Superior temporal gyrus (tissue), 1 donor: ENCODE results near the gene ARRDC2.
"Not testable (repeated sequence)": the region's sequence is repeated elsewhere in the genome, so short reads cannot be mapped to it uniquely, and the experiment has no call there.

Experiments
- DNase-seq: peaks from one replicate; pipeline ENCODE4 v3.0.0-alpha.2; 2016; ENCODE audit errors: extremely low spot score

Gene ARRDC2

DNA sequence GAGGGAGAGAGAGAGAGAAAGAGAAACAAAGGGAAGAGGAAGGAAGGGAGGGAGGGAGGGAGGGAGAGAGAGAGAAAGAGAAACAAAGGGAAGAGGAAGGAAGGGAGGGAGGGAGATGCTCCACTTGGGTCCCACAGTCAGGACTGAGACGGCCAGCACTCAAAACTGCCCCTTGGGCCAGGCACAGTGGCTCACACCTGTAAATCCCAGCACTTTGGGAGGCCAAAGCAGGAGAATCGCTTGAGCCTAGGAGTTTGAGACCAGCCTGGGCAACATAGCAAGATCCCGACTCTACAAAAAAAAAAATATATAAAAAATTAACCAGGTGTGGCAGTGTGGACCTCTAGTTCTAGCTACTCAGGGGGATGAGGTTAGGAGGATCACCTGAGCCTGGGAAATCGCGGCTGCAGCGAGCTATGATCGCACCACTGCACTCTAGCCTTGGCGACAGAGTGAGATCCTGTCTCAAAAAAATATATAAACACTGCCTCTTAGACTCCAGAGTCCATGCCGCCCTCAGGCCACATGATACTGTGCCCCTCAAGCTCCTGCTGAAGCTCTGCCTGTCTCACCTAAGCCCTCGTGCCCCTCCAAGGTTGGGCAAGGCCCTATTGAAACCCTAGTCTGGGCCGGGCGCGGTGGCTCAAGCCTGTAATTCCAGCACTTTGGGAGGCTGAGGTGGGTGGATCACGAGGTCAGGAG, 8.4 kb downstream of the ARRDC2 start:
- no peak for DNase-seq

DNA sequence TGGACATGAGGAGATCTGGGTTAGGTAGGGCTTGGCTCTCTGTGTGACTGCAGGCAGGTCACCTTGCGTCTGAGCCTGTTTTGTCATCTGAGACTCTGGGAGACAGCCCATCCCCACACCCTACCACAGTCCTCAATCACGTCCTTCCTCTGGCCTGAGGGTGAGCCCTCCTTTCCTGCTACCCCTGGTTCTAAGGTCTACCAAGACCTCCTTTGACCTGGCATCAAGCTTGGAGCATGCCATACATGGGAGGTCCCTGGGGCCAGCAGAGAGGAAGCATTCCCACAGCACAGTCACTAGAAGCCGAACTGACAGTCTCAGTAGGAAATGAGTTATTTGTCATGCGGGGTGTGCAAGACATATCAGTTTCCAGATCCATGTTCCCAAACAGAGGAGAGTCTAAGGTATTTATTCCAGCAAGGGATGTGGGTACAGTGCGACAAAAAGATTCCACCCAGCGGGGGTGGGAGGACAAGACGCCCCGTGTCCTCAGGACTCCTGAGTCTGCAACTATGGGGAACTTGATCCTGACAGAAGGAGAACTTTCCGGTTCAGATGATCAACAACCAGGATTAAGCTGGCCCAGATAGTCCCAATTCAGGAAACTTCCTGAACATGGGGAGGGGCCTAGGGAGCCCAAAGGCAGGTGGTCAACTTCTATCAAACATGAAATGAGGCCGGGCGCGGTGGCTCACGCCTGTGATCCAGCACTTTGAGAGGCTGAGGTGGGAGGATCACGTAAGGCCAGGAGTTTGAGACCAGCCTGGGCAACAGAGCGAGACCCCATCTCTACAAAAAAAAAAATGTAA, 9.5 kb downstream of the ARRDC2 start:
- peak; percentile 55 for DNase-seq

DNA sequence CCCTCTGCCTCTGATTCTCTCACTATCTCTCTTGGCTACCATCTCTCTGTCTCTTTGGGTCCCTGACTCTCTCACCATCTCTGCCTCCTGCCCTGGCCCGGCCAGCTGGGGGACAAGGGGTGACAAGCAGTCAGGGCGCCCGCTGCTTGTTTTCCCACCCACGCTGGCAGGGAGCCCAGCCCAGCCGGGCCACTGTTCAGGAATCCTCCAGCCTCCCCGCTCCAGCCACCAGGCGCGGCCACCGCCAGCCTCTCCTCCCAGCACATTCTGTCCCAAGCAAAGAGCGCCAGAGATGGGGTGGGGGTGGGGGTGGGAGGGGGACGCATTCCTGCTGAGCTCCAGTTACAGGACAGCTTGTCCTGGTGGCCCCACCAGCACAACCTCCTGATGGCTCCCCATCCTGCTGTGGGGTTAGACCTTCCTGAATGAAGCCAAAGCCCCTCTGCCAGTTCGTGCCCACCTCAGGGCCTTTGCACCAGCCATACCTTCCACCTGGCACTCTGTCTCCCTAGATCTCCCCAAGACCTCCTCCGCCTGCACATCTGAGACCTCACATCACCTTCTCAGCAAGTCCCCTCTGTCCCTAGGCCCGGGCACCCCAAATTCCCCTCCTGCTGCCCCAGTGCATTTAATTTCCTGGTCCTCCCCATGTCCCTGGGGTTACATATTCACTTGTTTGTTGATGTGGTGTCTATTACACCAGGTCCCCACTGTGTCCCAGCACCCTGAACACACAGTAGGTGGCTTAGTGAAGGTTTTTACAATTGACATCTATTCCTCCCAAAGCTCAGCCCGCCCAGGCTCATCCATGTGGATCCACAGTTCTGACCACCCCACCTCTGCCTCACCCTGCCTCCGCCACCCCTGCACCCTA, 12.5 kb downstream of the ARRDC2 start:
- DNase-seq = peak; percentile 88

DNA sequence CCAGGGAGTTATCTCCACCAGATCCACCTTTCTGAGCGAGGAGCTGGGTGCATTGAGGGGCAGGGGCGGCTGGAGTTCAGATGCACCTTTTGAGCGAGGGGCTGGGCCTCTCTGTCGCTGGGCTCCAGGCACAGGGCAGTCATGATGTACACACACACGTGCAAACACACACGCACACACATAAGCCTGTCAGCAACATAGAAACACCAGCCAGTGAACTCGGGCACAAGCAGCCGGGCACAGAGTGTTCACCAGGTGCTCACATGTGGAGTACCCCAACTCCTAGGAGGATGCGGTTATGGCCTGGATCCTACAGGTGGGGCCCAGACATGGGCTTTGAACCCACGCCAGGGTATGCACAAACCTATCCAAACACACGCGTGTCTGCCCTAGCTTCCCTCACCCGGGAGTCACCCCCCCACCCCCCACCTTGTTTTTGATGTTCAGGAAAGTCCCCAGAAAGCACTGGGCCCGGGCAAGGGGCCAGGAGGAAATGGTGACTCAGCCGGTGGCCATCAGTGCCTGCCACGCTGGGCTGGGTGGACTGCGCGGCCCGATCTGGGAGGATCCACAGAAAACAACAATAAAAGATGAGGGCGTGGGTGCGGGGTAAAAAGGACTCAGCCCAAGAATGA, 13.3 kb downstream of the ARRDC2 start:
- peak; percentile 87 for DNase-seq

DNA sequence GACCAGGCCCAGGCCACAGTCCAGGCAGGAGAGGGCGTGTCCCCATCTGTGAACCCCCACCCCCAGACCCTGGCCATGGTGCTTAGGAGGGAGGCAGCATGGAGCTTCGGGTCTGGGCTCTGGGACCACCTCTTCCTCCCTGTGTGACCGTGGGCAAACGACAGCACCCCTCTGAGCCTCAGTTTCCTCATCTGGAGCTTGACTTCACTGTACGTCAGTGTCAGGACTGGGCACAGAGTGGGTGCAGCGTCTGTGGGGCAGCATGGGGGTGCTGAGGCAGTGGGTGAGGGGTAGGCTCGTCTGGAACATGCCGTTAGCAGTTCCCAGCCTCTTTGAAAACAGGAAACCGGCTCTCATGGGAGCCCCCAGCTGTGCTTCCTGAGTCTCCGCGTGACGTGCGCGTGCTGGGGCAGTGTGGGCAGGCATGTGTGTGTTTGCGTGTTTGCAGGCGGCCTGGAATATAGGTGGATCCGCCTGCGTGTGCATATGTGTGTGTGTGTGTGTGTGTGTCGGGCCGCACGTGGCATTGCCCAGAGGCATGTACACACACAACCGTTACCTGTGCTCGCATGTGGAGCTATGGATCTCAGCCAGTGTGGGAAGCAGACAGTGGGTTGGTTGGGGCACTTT, 15.8 kb downstream of the ARRDC2 start:
- no peak for DNase-seq

DNA sequence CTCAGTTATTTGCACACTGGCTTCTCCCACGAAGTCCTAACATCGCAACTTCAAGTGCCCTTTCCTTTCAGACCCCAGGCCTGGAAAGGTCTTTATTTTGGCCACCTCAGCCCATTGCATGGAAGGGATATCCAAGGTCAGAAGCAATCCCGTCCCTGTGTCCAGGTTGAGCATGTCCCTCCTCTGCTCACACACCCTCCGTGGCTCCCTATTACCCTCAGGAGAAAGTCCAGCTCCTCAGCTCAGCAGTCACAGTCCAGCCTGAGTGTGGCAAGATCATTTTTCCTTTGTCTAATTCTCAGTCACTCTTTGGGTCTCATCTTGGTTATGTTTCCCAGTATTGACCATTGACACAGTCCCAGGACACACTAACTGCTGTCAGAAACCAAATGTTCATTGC, 19.2 kb downstream of the ARRDC2 start:
- no peak for DNase-seq

DNA sequence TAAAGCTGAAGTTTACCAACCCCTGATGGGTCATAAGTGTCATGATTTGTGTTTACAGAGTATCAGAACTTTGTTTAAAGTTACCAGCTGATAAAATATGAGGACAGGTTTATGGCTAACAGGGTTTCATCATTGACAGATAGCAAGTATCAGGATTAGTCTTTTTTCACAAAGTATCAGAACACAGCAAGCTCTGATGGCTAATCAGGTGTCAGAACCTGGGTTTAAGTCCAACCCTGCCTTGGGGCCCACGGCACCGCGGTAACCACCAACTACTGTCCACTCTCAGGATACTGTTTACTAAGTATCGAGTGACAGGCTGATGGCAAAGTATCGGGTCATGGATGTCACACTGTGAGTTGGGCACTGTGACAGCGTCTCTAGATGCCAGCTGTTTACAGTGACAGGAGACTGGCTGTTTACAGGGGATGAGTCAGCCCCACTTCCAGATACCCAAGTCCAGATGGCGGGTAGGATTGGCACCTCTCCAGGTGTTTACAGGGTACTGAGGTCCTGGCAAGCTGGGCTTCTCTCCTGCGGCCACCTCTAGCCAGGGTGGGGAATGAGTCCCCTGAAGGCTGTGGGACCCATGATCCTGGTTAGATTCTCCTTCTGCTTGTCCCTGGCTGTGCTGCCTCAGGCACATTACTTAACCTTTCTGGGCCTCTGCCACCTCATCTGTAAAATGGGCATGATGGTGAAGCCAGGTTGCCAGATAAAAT, 21.8 kb downstream of the ARRDC2 start:
- peak; percentile 62 for DNase-seq

DNA sequence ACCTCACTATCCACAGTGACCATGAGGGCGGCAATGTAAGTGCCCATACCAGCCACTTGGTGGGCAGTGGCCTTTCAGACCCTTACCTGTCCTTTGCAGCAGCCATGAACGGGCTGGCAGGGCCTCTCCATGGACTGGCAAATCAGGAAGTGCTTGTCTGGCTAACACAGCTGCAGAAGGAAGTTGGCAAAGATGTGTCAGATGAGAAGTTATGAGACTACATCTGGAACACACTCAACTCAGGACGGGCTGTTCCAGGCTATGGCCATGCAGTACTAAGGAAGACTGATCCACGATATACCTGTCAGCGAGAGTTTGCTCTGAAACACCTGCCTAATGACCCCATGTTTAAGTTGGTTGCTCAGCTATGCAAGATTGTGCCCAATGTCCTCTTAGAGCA, 23.4 kb downstream of the ARRDC2 start:
- not testable (repeated sequence) for DNase-seq

DNA sequence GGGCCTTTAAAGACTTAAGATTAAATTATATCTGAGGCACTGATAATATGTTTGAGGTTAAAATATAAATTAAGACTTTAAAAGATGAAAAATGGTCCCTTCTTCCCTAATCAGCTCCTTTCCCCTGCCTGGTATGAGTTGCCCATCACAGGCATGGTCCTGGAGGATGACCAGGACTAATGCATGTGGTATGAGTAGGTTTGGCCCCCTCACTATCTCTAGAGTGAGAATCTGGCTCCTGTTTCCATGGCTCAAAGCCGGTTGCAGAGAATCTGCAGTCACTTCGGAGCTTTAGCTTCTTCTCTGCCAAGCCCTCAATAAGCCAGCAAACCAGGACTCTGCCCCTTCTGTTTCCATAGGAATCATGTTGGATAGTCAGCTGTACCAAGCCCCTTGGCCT, 24.1 kb downstream of the ARRDC2 start:
- DNase-seq = not testable (repeated sequence)

DNA sequence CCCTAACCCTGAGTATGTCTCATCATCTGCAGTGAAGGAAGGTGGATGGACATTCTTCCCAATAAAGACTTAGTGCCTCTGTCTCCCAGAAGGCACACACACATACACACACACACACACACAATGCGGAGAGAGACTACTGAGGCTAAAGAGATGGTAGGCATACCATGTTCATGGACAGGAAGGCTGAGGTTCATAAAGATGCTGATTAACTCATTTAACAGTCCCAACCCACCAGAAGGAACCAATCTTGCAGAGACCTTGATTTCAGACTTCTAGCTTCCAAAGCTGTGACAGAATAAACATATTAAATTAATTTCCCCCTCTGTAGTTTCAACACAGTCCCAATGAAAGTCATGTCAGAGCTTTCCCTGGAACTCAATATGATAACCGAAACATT, 33.1 kb downstream of the ARRDC2 start:
- DNase-seq = no peak

DNA sequence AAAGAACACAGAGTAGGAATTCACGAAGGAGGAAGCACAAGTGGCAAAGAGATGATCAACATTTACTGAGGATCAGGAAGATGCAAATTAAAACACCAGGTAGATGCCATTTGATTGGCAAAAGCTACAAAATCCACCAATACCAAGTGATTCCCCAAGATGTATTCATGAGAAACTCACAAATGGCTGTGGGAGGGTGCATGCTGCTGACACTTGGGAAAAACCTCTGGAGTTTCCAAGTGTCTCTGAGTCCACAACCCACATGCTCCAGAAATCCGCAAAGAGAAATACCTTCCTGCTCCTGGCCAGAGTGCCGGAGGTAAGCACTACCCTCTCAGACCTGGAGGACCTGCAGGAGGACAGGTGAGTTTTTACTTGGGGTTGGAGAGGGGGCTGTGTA, 35.7 kb downstream of the ARRDC2 start:
- DNase-seq = no peak

DNA sequence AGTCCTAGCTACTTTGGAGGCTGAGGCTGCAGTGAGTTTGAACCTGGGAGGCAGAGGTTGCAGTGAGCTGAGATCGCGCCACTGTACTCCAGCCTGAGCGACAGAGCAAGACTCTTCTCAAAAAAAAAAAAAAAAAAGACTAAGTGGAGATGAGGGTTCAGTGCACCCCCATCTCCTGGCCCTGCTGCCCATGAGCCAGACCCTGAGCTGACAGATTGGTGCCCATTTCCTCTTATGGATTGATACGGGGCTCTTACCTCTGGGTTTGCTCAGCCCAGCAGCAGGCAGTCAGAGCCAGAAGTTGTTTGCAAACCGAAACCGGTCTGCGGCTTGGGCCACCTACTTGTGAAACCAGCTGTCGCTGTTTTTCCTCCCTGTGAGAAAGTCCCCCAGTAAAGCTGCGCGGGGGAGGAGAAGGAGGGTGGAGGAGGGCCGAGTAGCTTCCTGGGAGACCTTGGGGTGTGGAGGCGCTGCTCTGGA, 36.9 kb downstream of the ARRDC2 start:
- peak; percentile 57 for DNase-seq

DNA sequence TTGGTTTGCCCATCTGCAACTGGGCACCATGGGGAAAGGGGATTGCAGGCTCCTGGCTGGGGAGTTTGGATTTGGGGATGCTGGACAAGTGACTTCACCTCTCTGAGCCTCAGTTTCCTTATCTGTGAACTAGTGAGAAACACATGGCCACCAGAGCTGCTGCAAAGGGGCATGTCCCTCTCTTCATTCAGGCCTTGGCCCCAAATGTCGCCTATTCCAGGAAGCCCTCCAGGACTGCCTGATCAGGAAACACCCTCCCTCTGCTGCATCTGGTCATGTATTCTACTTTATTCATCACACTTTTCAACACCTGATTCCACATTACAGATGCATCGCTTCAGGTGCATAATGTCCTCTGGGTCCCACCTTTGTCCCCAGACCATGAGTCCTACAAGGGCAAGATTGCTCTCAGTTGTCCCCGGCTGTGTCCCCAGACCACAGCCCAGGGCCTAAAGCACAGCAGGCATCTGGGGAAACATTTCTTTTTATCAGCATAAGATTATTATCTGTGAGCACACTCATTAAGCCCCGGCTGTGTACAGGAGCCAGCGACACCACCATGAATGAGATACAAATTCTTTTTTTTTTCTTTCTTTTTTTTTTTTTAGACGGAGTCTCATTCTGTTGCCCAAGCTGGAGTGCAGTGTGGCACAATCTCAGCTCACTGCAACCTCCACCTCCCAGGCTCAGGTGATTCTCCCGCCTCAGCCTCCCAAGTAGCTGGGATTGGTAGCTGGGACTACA, 37.5 kb downstream of the ARRDC2 start:
- no peak for DNase-seq

DNA sequence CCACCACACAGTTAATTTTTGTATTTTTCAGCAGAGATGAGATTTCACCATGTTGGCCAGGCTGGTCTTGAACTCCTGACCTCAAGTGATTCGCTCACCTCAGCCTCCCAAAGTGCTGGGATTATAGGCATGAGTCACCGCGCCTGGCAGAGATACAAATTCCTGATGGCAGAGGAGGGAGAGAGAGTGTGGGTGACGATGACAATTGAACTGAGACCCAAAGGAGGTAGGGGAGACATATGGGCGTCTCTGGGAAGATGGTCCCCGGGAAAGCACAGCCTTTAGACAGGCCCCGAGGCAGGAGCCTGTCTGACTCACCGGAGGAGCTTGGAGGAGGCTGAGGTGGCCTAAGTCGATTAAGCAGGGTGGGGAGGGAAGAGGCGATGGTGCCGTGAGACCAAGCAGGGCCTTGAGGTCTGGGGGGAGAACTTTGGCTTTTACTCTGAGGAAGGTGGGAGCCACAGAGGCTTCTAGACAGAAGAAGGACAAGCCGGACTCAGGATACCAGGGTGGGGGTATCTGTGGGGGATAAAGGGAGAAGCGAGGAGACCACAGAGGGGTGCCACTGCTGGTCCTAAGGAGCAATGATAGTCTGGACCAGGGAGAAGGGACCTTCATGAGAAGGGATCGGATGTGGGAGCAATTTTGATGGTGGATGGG, 38.2 kb downstream of the ARRDC2 start:
- no peak for DNase-seq

DNA sequence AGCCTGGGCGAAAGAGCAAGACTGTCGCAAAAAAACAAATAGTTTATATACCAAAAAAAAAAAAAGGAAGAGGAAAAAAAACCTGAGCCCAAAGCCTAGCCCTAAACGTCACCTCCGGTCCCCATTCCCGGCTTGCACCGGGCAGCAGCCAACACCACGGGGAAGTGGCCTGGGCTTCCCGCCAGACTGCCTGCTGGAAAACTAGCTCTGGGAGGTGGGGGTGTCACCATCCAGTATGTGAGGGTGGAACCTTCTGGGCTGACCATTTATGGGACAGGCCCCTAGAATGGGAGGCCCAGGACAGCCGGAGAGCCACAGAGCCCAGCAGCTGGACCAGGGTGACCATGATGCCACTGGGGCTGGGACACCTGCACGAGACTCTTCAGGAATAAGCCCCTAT, 41.4 kb downstream of the ARRDC2 start:
- peak; percentile 71 for DNase-seq

DNA sequence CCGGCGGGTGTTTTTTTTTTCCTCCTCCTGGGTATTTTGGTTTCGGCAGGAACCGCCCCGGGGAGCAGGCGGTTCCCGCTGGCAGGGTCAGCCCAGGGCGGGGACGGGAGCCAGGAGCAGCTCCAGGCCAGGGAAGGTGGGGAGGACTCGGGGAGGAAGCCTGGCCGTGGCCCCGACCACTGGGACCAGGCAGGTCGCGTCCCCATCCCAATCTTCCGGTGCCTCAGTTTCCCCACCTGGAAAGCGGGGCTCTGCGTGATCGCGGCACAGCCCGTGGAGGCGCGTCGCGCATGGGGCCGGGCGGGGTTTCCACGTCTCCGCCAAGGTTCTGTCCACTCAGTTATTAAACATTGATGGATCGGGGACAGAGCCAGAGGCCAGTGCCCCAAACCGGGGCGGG, 43.9 kb downstream of the ARRDC2 start:
- no peak for DNase-seq

DNA sequence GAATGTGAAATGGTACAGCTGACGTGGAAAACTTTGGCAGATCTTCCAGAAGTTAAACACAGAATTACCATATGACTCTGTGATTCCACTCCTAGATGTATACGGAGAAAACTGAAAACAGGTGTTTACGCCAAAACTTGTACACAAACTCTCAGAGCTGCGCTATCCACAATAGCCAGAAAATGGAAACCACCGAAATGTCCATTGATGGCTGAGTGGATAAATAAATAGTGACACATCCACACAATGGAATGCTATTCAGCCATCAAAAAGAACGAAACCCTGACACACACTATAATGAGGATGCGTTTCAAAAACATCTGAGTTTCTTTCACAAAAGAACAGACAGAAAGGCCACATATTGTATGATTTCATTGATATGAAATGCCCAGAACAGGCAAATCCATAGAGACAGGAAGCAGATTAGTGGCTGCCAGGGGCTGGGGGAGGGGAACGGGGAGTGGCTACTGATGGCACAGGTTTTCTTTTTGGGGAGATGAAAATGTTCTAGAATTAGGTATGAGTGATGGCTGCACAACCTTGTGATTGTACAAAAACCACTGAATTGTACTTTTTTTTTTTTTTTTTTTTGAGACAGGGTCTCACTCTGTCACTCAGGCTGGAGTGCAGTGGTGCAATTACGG, 45.7 kb downstream of the ARRDC2 start:
- no peak for DNase-seq

DNA sequence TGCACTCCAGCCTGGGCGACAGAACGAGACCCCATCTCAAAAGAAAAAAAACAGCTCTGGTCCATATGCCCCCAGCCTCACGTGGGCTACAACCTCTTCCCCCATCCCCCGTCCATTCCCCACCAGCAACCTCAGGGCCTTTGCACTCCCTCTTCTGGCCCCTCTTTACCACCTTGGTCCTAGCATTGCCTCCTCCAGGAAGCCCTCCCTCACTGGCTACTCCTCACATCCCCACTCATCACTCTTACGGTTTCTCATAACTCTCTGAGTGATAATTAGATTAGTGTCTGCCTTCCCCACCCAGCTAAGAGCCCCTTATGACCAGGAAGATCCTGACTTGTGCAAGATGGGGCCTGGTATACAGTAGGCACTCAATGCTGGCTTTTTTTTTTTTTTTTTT, 48.0 kb downstream of the ARRDC2 start:
- DNase-seq = no peak

DNA sequence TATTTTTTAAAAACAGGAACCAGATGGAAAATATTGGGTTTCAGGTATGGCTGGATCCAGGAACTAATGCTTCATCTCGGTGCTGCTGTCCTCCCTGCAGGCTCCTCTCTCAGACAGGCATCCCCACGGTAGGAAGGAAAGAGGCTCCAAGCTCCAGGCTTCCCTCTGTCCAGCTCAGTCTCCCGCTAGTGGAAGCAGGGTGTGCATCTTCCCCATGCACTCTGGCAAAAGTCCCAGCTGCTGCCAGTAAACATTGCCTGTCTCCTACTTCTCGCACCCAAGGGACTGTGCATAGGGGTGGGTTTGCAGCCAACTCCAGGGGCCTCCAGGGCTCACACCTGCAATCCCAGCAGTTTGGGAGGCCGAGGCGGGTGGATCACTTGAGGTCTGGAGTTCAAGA, 49.6 kb downstream of the ARRDC2 start:
- DNase-seq = peak; percentile 80
